Activated CD4-positive, alpha-beta T cell treated with anti-CD3 and anti-CD28 coated beads for 36 hours (primary cell): ENCODE measurements around the gene NFAT5. TPM values are rescaled to one million over a fixed set of nuclear protein-coding genes. Genes with fewer than 3 reads are reported as not detected.

Experiments used
- ATAC-seq: fragments of 200-7000 bp; cut with Tn5 transposase; one replicate; pipeline ENCODE4 v1.10.0; 2021; ENCODE audit warnings: mild to moderate bottlenecking, moderate library complexity
- CTCF ChIA-PET: fragments of 350-600 bp; sonication (Branson Sonifier 250); formaldehyde crosslinking; loops from one replicate; lab custom pipeline; 2021; ENCODE audit warnings: antibody characterized with exemption; lab: Charles Lee
- POLR2A ChIA-PET: fragments of 350-600 bp; sonication (Branson Sonifier 250); formaldehyde crosslinking; loops from one replicate; lab custom pipeline; 2021; ENCODE audit warnings: antibody characterized with exemption, inconsistent platforms; lab: Charles Lee
- DNase-seq: peaks from one replicate; pipeline ENCODE4 v3.0.0-alpha.2; 2020
- H3K27ac Mint-ChIP-seq: one replicate; pipeline ENCODE4 v1.8.0; 2021; ENCODE audit warnings: mixed read lengths
- H3K27me3 Mint-ChIP-seq: one replicate; pipeline ENCODE4 v1.8.0; 2021; ENCODE audit warnings: mixed read lengths
- H3K36me3 Mint-ChIP-seq: one replicate; pipeline ENCODE4 v1.8.0; 2021; ENCODE audit warnings: low read depth, mixed read lengths
- H3K4me1 Mint-ChIP-seq: one replicate; pipeline ENCODE4 v1.8.0; 2021; ENCODE audit warnings: mixed read lengths
- H3K4me3 Mint-ChIP-seq: one replicate; pipeline ENCODE4 v1.8.0; 2021; ENCODE audit warnings: mild to moderate bottlenecking, moderate library complexity, mixed read lengths
- H3K9me3 Mint-ChIP-seq: one replicate; pipeline ENCODE4 v1.8.0; 2021; ENCODE audit warnings: low read depth, mixed read lengths
- intact Hi-C, 2 experiments: fragments of 100-400 bp; cut with DNase I in 1 of 2; cut with micrococcal nuclease in 1 of 2; formaldehyde crosslinking; loops; one replicate each; pipeline versions ENCODE4 v1.14.2 to v1.15.1; 2022 to 2024; cut with DNase I, micrococcal nuclease
- total RNA-seq, 2 experiments: library from RNA; stranded (reverse); gene quantifications; one replicate each; pipeline ENCODE4 v1.2.3, GENCODE V29; 2021

The NFAT5 gene
- total RNA-seq, 2 experiments from 2014 or later, result 29.6 to 37.9 TPM

DNA sequence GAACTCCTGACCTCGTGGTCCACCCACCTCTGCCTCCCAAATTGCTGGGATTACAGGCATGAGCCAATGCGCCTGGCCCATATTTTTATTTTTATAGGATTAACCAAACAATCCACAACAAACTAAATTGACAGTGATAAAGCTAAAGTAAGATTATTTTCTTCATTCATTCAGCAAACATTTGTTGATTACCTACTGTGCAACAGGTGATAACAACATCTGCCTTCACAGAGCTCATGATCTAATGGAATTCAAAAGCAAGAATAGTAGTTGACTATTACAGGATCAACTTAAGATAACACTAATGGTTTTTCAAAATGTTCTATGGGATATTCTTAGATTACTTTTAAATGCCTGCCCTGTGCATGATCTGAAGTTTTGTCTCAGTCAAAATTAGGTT is 122.8 kb downstream of the NFAT5 start:
- Mint-ChIP-seq H3K27ac (no peak overlapping the region), H3K27me3 (no peaks in the 10 kb centered on the region)
- POLR2A ChIA-PET, result no interaction called here

DNA sequence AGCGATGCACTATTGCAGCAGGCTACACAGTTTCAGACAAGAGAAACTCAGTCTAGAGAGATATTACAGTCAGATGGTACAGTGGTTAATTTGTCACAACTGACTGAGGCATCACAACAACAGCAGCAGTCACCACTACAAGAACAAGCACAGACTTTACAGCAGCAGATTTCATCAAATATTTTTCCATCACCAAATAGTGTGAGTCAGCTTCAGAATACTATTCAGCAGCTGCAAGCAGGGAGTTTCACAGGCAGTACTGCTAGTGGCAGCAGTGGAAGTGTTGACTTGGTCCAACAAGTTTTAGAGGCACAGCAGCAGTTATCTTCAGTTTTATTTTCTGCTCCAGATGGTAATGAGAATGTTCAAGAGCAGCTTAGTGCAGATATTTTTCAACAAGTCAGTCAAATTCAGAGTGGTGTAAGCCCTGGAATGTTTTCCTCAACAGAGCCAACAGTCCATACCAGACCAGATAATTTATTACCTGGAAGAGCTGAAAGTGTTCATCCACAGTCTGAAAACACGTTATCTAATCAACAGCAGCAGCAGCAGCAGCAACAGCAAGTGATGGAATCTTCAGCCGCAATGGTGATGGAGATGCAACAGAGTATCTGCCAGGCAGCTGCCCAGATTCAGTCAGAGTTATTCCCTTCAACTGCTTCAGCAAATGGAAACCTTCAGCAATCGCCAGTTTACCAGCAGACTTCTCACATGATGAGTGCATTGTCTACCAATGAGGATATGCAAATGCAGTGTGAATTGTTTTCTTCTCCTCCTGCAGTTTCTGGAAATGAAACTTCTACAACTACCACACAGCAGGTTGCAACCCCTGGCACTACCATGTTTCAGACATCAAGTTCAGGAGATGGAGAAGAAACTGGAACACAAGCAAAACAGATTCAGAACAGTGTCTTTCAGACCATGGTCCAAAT is 126.5 kb downstream of the NFAT5 start:
- ATAC-seq (peak; percentile 95), DNase-seq (peak; percentile 32)
- no peak overlapping the region for H3K4me3 Mint-ChIP-seq
- H3K27me3 Mint-ChIP-seq, result no peaks in the 10 kb centered on the region
- POLR2A ChIA-PET, result interaction anchor here (0.6 kb wide), 1 partner anchor 121 kb away, joined by 3 read pairs; no protein-coding TSS in a partner anchor
- intact Hi-C loops, result no loop called here
- CTCF ChIA-PET, result no interaction called here
- peaks cover 49% of the 10 kb centered on the region for H3K36me3 Mint-ChIP-seq
- peak overlapping the region; percentile 71 for H3K27ac Mint-ChIP-seq
- no peaks in the 10 kb centered on the region for H3K9me3 Mint-ChIP-seq
- H3K4me1 Mint-ChIP-seq, result peaks cover 17% of the 10 kb centered on the region

More for the DNA sequence above, 122.8 kb downstream of the NFAT5 start:
- Mint-ChIP-seq H3K4me3 (no peak overlapping the region), H3K9me3 (no peaks in the 10 kb centered on the region), H3K36me3 (peaks cover 31% of the 10 kb centered on the region), H3K4me1 (peaks cover 17% of the 10 kb centered on the region)
- CTCF ChIA-PET, result interaction anchor here (2.7 kb wide), 1 partner anchor 15 kb away, joined by 13 read pairs; no protein-coding TSS in a partner anchor
- DNase-seq (no peak), ATAC-seq (no peak)
- intact Hi-C loops, result no loop called here

DNA sequence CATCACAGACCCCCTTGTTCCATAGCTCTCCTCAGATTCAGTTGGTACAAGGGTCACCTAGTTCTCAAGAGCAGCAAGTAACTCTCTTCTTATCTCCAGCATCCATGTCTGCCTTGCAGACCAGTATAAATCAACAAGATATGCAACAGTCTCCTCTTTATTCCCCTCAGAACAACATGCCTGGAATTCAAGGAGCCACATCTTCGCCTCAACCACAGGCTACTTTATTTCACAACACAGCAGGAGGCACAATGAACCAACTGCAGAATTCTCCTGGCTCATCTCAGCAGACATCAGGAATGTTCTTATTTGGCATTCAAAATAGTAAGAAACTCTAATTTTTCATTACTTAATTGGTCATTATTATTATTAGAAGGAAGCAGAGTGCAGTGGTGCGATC is 128.2 kb downstream of the NFAT5 start:
- Mint-ChIP-seq H3K4me1 (peaks cover 17% of the 10 kb centered on the region), H3K9me3 (no peaks in the 10 kb centered on the region), H3K27ac (no peak overlapping the region), H3K4me3 (no peak overlapping the region), H3K27me3 (no peaks in the 10 kb centered on the region), H3K36me3 (peaks cover 50% of the 10 kb centered on the region)
- intact Hi-C loops, result no loop called here
- ChIA-PET POLR2A (no interaction called here), CTCF (interaction anchor here (0.8 to 1.4 kb wide), 2 partner anchors 61 to 298 kb away, joined by 3 read pairs; partner anchors contain the start of gene NOB1)
- DNase-seq, result no peak
- no peak for ATAC-seq

DNA sequence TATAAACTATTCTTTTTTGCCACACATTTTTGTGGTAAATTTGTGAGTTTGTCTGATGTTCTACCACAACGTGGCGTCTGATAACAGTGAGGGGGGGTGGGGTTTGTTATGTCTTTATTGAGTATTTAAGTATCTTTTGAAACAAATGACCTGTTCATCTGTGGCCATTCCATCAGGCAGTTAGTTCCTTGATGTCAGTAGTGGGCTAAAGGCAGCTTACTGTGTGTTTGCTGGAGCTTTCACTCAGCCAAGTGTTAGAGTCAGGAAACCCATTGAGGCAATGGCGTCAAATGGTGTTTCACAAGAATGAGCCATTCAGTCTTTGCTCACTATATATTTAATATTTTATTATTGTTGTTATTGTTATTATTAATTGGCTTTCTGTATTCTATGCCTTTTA is 132.6 kb downstream of the NFAT5 start:
- Mint-ChIP-seq H3K27ac (no peak overlapping the region), H3K36me3 (peaks cover 33% of the 10 kb centered on the region)

DNA sequence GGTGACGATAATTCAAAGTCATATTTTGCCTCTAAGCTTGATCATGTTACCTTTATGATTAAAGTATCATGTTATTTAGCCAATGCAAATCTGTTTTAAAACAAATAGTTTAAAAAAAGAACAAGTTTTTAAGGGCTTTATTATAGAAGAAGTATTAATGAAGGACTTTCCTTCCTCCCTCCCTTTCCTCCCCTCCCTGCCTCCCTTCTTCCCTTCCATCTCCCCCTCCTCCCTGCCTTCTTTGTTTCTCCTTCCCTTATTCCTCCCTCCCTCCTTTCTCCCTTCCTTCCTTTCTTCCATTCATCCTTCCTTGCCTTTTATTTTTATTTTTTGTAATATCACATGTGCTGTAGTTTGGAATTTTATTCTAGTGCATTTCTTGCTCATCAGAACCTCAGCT is 134.1 kb downstream of the NFAT5 start:
- DNase-seq (no peak), ATAC-seq (no peak)
- H3K4me3 Mint-ChIP-seq, result no peak overlapping the region
- peaks cover 26% of the 10 kb centered on the region for H3K36me3 Mint-ChIP-seq
- no peak overlapping the region for H3K27ac Mint-ChIP-seq
- no peaks in the 10 kb centered on the region for H3K27me3 Mint-ChIP-seq
- intact Hi-C loops, result no loop called here
- H3K9me3 Mint-ChIP-seq, result no peaks in the 10 kb centered on the region
- ChIA-PET CTCF (interaction anchor here (0.5 to 0.9 kb wide), 2 partner anchors 230 to 304 kb away, joined by 3 to 4 read pairs; no protein-coding TSS in a partner anchor), POLR2A (interaction anchor here (0.6 kb wide), 1 partner anchor 86 kb away, joined by 5 read pairs; no protein-coding TSS in a partner anchor)
- H3K4me1 Mint-ChIP-seq, result no peaks in the 10 kb centered on the region

More for the DNA sequence above, 132.6 kb downstream of the NFAT5 start:
- ATAC-seq, result no peak
- ChIA-PET CTCF (interaction anchor here (0.6 kb wide), 1 partner anchor 109 kb away, joined by 4 read pairs; no protein-coding TSS in a partner anchor), POLR2A (no interaction called here)
- DNase-seq, result no peak
- H3K4me1 Mint-ChIP-seq, result no peaks in the 10 kb centered on the region
- H3K27me3 Mint-ChIP-seq, result no peaks in the 10 kb centered on the region
- intact Hi-C loops, result no loop called here
- no peak overlapping the region for H3K4me3 Mint-ChIP-seq
- H3K9me3 Mint-ChIP-seq, result no peaks in the 10 kb centered on the region

DNA sequence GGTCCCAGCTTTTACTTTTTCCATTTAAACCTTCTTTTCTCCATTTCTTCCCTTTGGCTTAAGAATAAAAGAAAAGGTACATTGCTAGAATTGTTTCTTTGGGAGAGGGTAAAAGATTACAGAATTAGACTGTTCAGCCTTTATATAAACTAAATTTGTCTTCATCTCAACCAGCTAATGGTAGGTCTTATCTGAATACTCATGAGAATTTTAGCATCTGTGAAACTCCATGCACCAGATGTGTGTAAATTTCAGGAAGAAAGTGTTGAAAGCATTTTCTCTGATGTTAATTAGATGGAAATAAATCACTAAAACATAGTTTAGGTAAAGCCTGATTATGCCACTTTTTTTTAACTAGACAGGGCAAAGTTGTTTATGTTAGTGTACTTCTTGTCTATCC is 135.7 kb downstream of the NFAT5 start:
- Mint-ChIP-seq H3K36me3 (peaks cover 16% of the 10 kb centered on the region), H3K9me3 (no peaks in the 10 kb centered on the region), H3K27me3 (no peaks in the 10 kb centered on the region), H3K4me1 (no peaks in the 10 kb centered on the region), H3K27ac (no peak overlapping the region), H3K4me3 (no peak overlapping the region)
- ChIA-PET POLR2A (no interaction called here), CTCF (interaction anchor here (1.0 to 1.6 kb wide), 2 partner anchors 52 to 53 kb away, joined by 3 to 4 read pairs; partner anchors contain the start of gene NOB1)
- ATAC-seq, result no peak
- intact Hi-C loops, result no loop called here
- DNase-seq, result no peak

DNA sequence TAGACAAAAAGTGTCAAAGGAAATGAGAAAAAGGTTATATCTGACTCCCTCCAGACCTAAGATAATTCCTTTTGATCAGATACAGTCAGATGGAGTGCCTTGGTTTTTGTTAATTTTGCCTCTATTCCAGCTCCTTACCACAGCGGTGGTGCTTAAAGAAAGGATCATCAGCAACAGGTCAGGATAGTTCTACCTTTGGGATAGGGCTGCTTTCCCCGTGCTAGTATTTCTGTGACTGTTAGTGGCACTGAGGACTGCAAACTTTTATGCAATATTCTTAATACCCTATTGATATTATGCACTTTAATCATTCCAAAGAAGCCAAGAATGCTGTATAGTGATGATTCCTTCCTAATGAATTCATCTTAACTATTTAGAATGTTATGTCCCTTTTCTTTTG is 136.1 kb downstream of the NFAT5 start:
- H3K36me3 Mint-ChIP-seq, result peaks cover 13% of the 10 kb centered on the region
- H3K27me3 Mint-ChIP-seq, result no peaks in the 10 kb centered on the region
- no peak overlapping the region for H3K27ac Mint-ChIP-seq

DNA sequence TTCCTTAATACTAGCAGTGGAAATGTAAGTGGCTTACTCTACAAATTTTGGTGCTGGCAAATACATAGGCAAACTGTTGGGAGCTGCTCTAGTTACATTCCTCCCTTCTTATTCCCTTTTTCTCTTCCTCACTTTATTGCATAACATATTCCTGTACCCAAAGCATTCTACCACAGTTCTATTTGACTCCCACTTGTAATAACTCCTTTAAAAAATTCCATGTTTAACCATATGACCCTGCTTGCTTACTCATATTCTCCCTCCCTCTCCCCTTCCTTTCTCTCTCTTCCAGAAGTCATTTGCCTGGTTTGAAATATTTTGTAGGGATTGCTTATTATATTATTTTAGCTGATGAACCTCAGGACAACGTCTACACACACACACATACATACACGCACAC is 137.9 kb downstream of the NFAT5 start:
- Mint-ChIP-seq H3K27me3 (no peaks in the 10 kb centered on the region), H3K9me3 (no peaks in the 10 kb centered on the region), H3K36me3 (peaks cover 12% of the 10 kb centered on the region), H3K4me3 (no peak overlapping the region), H3K27ac (peak overlapping the region; percentile 11), H3K4me1 (no peaks in the 10 kb centered on the region)
- DNase-seq (no peak), ATAC-seq (no peak)
- POLR2A ChIA-PET, result no interaction called here
- intact Hi-C loops, result no loop called here
- CTCF ChIA-PET, result interaction anchor here (0.6 to 2.6 kb wide), 3 partner anchors 14 to 948 kb away, joined by 3 to 13 read pairs (median 3); no protein-coding TSS in a partner anchor

More for the DNA sequence above, 136.1 kb downstream of the NFAT5 start:
- DNase-seq (no peak), ATAC-seq (no peak)
- Mint-ChIP-seq H3K4me1 (no peaks in the 10 kb centered on the region), H3K4me3 (no peak overlapping the region), H3K9me3 (no peaks in the 10 kb centered on the region)
- POLR2A ChIA-PET, result no interaction called here
- CTCF ChIA-PET, result interaction anchor here (1.0 to 1.6 kb wide), 2 partner anchors 52 to 53 kb away, joined by 3 to 4 read pairs; partner anchors contain the start of gene NOB1
- intact Hi-C loops, result no loop called here

DNA sequence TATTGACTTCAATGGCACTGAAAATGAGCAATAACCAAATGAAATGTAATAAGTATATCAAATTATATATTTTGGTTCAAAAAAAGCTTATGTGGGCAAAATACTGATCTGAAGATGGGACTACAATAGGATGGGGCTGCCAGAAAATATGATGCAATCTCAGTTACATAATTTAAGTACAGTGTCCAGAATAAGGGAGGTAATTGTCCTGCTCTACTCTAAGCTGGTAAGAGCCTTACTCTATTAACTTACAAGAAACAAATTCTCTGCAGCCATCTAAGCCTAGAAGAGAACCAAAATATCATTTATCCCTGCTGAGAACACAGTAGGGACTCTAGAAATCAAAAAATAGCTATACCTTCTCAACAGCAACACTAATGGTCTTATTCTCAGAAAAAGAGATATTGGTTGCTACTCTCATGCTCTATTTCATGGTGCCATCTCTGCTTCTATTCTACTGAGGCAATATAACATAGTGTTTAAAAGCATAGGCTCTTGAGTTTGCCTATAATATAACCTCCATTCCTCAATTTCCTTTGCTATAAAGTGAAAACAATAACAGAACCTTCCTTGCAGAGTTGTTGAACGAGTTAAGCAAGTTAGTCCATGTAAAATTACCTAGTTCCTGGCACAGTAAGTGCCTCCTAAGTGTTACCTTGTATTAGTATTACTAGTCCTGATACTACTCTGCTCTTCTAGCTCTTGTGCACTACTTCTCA is 140.6 kb downstream of the NFAT5 start:
- ChIA-PET CTCF (interaction anchor here (0.5 to 2.1 kb wide), 3 partner anchors 16 to 229 kb away, joined by 3 to 5 read pairs (median 4); partner anchors contain the start of gene NOB1), POLR2A (no interaction called here)
- ATAC-seq (no peak), DNase-seq (no peak)
- intact Hi-C loops, result no loop called here
- peaks cover 7% of the 10 kb centered on the region for H3K36me3 Mint-ChIP-seq
- H3K27me3 Mint-ChIP-seq, result no peaks in the 10 kb centered on the region
- H3K4me1 Mint-ChIP-seq, result peaks cover 7% of the 10 kb centered on the region
- H3K4me3 Mint-ChIP-seq, result no peak overlapping the region
- H3K9me3 Mint-ChIP-seq, result no peaks in the 10 kb centered on the region
- no peak overlapping the region for H3K27ac Mint-ChIP-seq

DNA sequence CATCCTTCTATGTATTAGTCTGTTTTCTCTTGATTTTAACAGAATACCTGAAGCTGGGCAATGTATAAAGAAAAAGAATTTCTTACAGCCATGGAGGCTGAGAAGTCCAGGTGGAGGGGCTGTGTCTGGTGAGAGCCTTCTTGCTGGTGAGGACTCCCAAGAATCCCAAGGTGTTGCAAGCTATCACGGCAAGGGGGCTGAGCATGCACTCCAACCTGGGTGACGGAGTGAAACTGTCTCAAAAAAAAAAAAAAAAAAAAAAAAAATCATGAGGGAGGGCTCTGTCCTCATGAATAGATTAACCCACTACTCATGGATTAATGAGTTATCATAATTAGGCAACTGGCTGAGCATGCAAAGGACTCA is 141.2 kb downstream of the NFAT5 start:
- no peak for DNase-seq
- Mint-ChIP-seq H3K27ac (no peak overlapping the region), H3K4me3 (no peak overlapping the region), H3K36me3 (peaks cover 7% of the 10 kb centered on the region), H3K4me1 (peaks cover 9% of the 10 kb centered on the region), H3K27me3 (no peaks in the 10 kb centered on the region), H3K9me3 (no peaks in the 10 kb centered on the region)
- ChIA-PET CTCF (interaction anchor here (0.5 to 2.1 kb wide), 3 partner anchors 15 to 311 kb away, joined by 3 to 4 read pairs (median 3); partner anchors contain the start of gene NOB1), POLR2A (no interaction called here)
- ATAC-seq, result no peak
- intact Hi-C loops, result no loop called here
